ENCODE results near the gene TBC1D14. TPM values are rescaled to one million over a fixed set of nuclear protein-coding genes. Genes with fewer than 3 reads are reported as not detected.
A peak's percentile ranks its signal among the peaks of the same experiment; 100 is the strongest.

The TBC1D14 gene
- total and polyA plus RNA-seq, 9 of the 15 experiments (the other 6 are each of a cell fraction or from before 2014, with no cell fraction given): 2.1 to 59.6 (median 44.8) TPM

GRCh38 chr4:6892190-6892908 lies 17.3 kb upstream of the TBC1D14 start (continued):
- TF ChIP-seq JUN (IDR thresholded peaks at IDR 0.05; ENCODE audit: borderline replicate concordance, low read depth, low read length) (no peak), JUN (CRISPR knock-in tag; IDR thresholded peaks at IDR 0.05; ENCODE audit: borderline replicate concordance) (no peak), SNRNP70 (optimal IDR thresholded peaks at IDR 0.05; ENCODE audit: low read depth, low read length) (no peak), PATZ1 (CRISPR knock-in tag; IDR thresholded peaks at IDR 0.05; ENCODE audit: borderline replicate concordance) (no peak), MTF1 (CRISPR knock-in tag; IDR thresholded peaks at IDR 0.05; ENCODE audit: borderline replicate concordance) (no peak), DMBX1 (CRISPR knock-in tag; IDR thresholded peaks at IDR 0.05; ENCODE audit: borderline replicate concordance) (no peak), NKRF (IDR thresholded peaks at IDR 0.05; ENCODE audit: borderline replicate concordance) (no peak), E2F8 (IDR thresholded peaks at IDR 0.05; ENCODE audit: low read depth, partially characterized antibody) (no peak), RAD21 (CRISPR knock-in tag; conservative IDR thresholded peaks at IDR 0.05 in 1 of 2, IDR thresholded peaks at IDR 0.05 in 1 of 2) (peak; percentile 33 to 62), ARID2 (IDR thresholded peaks at IDR 0.05) (no peak), ZC3H8 (IDR thresholded peaks at IDR 0.05) (no peak), CHD1 (IDR thresholded peaks at IDR 0.05; ENCODE audit: low read length) (no peak), ZNF263 (CRISPR knock-in tag; IDR thresholded peaks at IDR 0.05; ENCODE audit: borderline replicate concordance) (peak; percentile 45; the same call in 1 of the 2 replicates), TCF3 (CRISPR knock-in tag; IDR thresholded peaks at IDR 0.05) (peak; percentile 31; the same call in 1 of the 2 replicates), MTA1 (IDR thresholded peaks at IDR 0.05; ENCODE audit: borderline replicate concordance) (peak; percentile 42; the same call in 1 of the 2 replicates), TSC22D4 (tag; IDR thresholded peaks at IDR 0.05) (no peak), RNF219 (CRISPR knock-in tag; IDR thresholded peaks at IDR 0.05) (no peak), SMC3 (conservative IDR thresholded peaks at IDR 0.05; ENCODE audit: insufficient read depth, low read depth, low read length) (peak; percentile 30; the same call in 1 of the 2 replicates)

All from K562 (cell line).